PC-3 (cell line): ENCODE measurements around the gene FOXM1. TPM values are rescaled to one million over a fixed set of nuclear protein-coding genes. Genes with fewer than 3 reads are reported as not detected.

ENCODE experiments used
- ATAC-seq: fragments of 200-7000 bp; cut with Tn5 transposase; 2 replicates; pipeline ENCODE4 v1.9.1; 2020; ENCODE audit warnings: mild to moderate bottlenecking, moderate library complexity
- BruUV-seq: library from RNA; stranded (reverse); fragments of 400-500 nt; replicated peaks from 2 replicates; lab custom pipeline; 2021; lab: Mats Ljungman, UMichigan
- CTCF ChIA-PET: fragments of 300-600 bp; sonication (Branson Sonifier 250); formaldehyde crosslinking; loops from one replicate; lab custom pipeline; 2022; ENCODE audit warnings: antibody characterized with exemption; lab: Charles Lee
- POLR2A ChIA-PET: fragments of 300-600 bp; sonication (Branson Sonifier 250); formaldehyde crosslinking; loops from one replicate; lab custom pipeline; 2022; ENCODE audit warnings: antibody characterized with exemption; ENCODE audit not compliant: unreplicated experiment; lab: Charles Lee
- DNase-seq: peaks from one replicate; pipeline ENCODE4 v3.0.0-alpha.2; 2015
- H2AFZ ChIP-seq: fragments of 300-600 bp; sonication (generic); 2 replicates; pipeline ENCODE4 v1.6.0; 2016; ENCODE audit warnings: antibody characterized with exemption, low read length
- H3F3A ChIP-seq: fragments of 300-600 bp; sonication (generic); one replicate; pipeline ENCODE4 v1.6.0; 2017; ENCODE audit warnings: antibody characterized with exemption, low read length, control low read depth, mild to moderate bottlenecking; ENCODE audit not compliant: unreplicated experiment
- H3K27ac ChIP-seq: fragments of 300-600 bp; sonication (generic); 2 replicates; pipeline ENCODE4 v1.5.1; 2016; ENCODE audit warnings: mild to moderate bottlenecking, low read length
- H3K27me3 ChIP-seq: fragments of 300-600 bp; sonication (generic); 2 replicates; pipeline ENCODE4 v1.6.1; 2016; ENCODE audit warnings: low read length, mixed read lengths
- H3K36me3 ChIP-seq: fragments of 300-600 bp; sonication (generic); 2 replicates; pipeline ENCODE4 v1.6.1; 2016; ENCODE audit warnings: low read depth, mixed run types, low read length, mixed read lengths
- H3K4me1 ChIP-seq: fragments of 300-600 bp; sonication (generic); 2 replicates; pipeline ENCODE4 v1.5.1; 2016; ENCODE audit warnings: low read length; ENCODE audit not compliant: insufficient read depth
- H3K4me2 ChIP-seq: fragments of 300-600 bp; sonication (generic); 2 replicates; pipeline ENCODE4 v1.6.0; 2016; ENCODE audit warnings: low read length
- H3K4me3 ChIP-seq: fragments of 300-600 bp; sonication (generic); 2 replicates; pipeline ENCODE4 v1.5.1; 2016; ENCODE audit warnings: mild to moderate bottlenecking, low read length, mixed read lengths
- H3K79me2 ChIP-seq: fragments of 300-600 bp; sonication (generic); 2 replicates; pipeline ENCODE4 v1.6.1; 2017; ENCODE audit warnings: low read length, mixed read lengths
- H3K9ac ChIP-seq: fragments of 300-600 bp; sonication (generic); 2 replicates; pipeline ENCODE4 v1.6.0; 2016; ENCODE audit warnings: mild to moderate bottlenecking, low read length
- H3K9me2 ChIP-seq: fragments of 300-600 bp; sonication (generic); replicated peaks from 2 replicates; pipeline ENCODE4 v1.6.1; 2016; ENCODE audit warnings: mixed run types, low read length, mixed read lengths
- H3K9me3 ChIP-seq: fragments of 300-600 bp; sonication (generic); 2 replicates; pipeline ENCODE4 v1.6.1; 2016; ENCODE audit warnings: low read length, mixed read lengths
- H4K20me1 ChIP-seq: fragments of 300-600 bp; sonication (generic); 2 replicates; pipeline ENCODE4 v1.6.1; 2016; ENCODE audit warnings: low read length, mixed read lengths
- EZH2 ChIP-seq: fragments of 300-600 bp; sonication (generic); IDR thresholded peaks from one replicate; pipeline ENCODE4 v1.6.1; 2017; ENCODE audit warnings: antibody characterized with exemption, mild to moderate bottlenecking, low read length; ENCODE audit not compliant: unreplicated experiment
- EZH2phosphoT487 ChIP-seq: fragments of 300-600 bp; sonication (generic); IDR thresholded peaks from 2 replicates; pipeline ENCODE4 v1.6.1; 2018; ENCODE audit warnings: mild to moderate bottlenecking, antibody characterized with exemption, low read length, borderline replicate concordance
- intact Hi-C: fragments of 100-400 bp; cut with micrococcal nuclease; formaldehyde crosslinking; loops from 2 replicates; pipeline ENCODE4 v1.9.0; 2023
- total RNA-seq: library from RNA; depleted of rRNA; stranded (reverse); fragments of >200 nt; gene quantifications from 2 replicates; pipeline ENCODE4 v1.2.3, GENCODE V29; 2014
- TF ChIP-seq, protein P1 (sequence below): fragments of 300-600 bp; sonication (generic); conservative IDR thresholded peaks from 2 replicates; pipeline ENCODE4 v1.5.1; 2017; ENCODE audit warnings: antibody characterized with exemption, low read depth, mild to moderate bottlenecking, low read length

The FOXM1 gene
- total RNA-seq, 1 experiment from 2014 or later: 71.4 TPM

DNA sequence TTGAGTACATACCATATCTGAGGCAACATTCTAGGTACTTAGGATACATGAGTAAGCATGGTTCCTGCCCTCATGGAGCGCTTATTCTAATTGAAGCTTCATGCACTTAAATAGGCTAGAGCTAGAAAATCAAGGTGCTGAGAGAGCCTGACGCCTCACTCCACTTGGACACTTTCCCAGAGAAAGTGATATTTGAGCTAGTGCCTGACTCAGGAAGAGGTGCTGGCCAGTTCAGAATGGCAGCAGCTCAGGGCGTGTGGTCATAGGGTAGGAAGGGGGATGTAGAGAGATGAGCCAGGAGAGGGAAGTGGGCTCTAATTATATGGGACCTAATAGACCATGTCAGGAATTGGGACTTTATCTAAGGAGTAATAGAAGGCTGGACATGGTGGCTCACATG lies 47.0 kb upstream of the FOXM1 start:
- H3K27me3 ChIP-seq: no peaks in the 10 kb centered on the region
- ChIA-PET POLR2A (no interaction called here), CTCF (interaction anchor here (0.6 kb wide), 2 partner anchors 199 to 352 kb away, joined by 3 to 4 read pairs; no protein-coding TSS in a partner anchor)
- H3K79me2 ChIP-seq: no peaks in the 10 kb centered on the region
- H4K20me1 ChIP-seq: no peaks in the 10 kb centered on the region
- H3K27ac ChIP-seq: no peak overlapping the region
- TF ChIP-seq EZH2phosphoT487: no peak
- TF ChIP-seq, protein P1, sequence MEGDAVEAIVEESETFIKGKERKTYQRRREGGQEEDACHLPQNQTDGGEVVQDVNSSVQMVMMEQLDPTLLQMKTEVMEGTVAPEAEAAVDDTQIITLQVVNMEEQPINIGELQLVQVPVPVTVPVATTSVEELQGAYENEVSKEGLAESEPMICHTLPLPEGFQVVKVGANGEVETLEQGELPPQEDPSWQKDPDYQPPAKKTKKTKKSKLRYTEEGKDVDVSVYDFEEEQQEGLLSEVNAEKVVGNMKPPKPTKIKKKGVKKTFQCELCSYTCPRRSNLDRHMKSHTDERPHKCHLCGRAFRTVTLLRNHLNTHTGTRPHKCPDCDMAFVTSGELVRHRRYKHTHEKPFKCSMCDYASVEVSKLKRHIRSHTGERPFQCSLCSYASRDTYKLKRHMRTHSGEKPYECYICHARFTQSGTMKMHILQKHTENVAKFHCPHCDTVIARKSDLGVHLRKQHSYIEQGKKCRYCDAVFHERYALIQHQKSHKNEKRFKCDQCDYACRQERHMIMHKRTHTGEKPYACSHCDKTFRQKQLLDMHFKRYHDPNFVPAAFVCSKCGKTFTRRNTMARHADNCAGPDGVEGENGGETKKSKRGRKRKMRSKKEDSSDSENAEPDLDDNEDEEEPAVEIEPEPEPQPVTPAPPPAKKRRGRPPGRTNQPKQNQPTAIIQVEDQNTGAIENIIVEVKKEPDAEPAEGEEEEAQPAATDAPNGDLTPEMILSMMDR: no peak
- TF ChIP-seq EZH2: no peak
- H3K9me3 ChIP-seq: no peaks in the 10 kb centered on the region
- DNase-seq (peak; percentile 61), ATAC-seq (peak; percentile 87)
- peaks cover 3% of the 10 kb centered on the region for H3K36me3 ChIP-seq
- H3K9ac ChIP-seq: no peak overlapping the region
- intact Hi-C loops: no loop called here
- BruUV-seq: no TSS peak
- no peak overlapping the region for H3K4me3 ChIP-seq
- no peak overlapping the region for H3K4me2 ChIP-seq
- H3K4me1 ChIP-seq: peaks cover 9% of the 10 kb centered on the region
- no peaks in the 10 kb centered on the region for H3F3A ChIP-seq
- no peaks in the 10 kb centered on the region for H3K9me2 ChIP-seq
- H2AFZ ChIP-seq: no peak overlapping the region

DNA sequence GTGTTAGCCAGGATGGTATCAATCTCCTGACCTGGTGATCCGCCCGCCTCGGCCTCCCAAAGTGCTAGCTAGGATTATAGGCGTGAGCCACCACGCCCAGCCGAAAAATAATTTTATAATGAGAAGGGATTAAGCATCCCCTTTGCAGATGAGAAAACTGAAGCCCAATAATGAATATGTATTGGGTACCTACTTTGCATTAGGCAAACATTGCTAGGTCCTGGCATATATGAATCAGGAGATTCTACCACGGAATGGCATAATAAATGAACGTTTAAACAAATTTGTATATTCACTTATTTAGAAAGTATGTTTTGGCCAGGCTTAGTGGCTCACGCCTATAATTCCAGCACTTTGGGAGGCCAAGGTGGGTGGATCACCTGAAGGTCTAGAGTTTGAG lies 46.1 kb upstream of the FOXM1 start:
- POLR2A ChIA-PET: no interaction called here
- no peak overlapping the region for H3K4me3 ChIP-seq
- ATAC-seq: no peak
- H3K27ac ChIP-seq: no peak overlapping the region
- no TSS peak for BruUV-seq
- no peaks in the 10 kb centered on the region for H3F3A ChIP-seq
- no peak overlapping the region for H2AFZ ChIP-seq
- no peak for TF ChIP-seq EZH2phosphoT487
- TF ChIP-seq EZH2: no peak
- TF ChIP-seq, protein P1: no peak
- no peaks in the 10 kb centered on the region for H3K79me2 ChIP-seq
- intact Hi-C loops: no loop called here
- H3K9me3 ChIP-seq: no peaks in the 10 kb centered on the region
- H3K36me3 ChIP-seq: peaks cover 3% of the 10 kb centered on the region
- H3K4me1 ChIP-seq: peaks cover 9% of the 10 kb centered on the region
- no peak for DNase-seq
- H3K9me2 ChIP-seq: no peaks in the 10 kb centered on the region
- no peaks in the 10 kb centered on the region for H3K27me3 ChIP-seq
- CTCF ChIA-PET: no interaction called here
- H3K9ac ChIP-seq: no peak overlapping the region
- H3K4me2 ChIP-seq: no peak overlapping the region
- H4K20me1 ChIP-seq: no peaks in the 10 kb centered on the region

DNA sequence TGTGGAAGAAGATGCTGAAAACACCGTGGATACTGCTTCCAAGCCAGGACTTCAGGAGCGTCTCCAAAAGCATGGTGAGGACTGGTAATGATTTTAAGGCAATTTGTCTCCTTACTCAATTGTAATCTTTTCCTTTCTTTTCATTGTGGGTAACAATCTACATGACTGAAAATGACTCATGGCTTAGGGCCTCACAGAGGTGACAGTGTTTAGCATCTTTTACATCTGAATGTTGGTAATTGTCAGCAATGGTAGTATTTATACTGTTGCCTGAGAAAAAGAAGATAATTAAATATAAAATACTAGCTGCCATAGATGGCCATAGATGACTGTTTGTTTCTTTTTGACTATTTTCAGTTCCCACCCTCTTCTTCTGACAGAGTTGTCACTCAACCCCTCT lies 45.4 kb upstream of the FOXM1 start:
- H3K27ac ChIP-seq: no peak overlapping the region
- H3K9me2 ChIP-seq: no peaks in the 10 kb centered on the region
- H4K20me1 ChIP-seq: no peaks in the 10 kb centered on the region
- no TSS peak for BruUV-seq
- intact Hi-C loops: no loop called here
- peaks cover 3% of the 10 kb centered on the region for H3K36me3 ChIP-seq
- DNase-seq: no peak
- no peak overlapping the region for H3K4me3 ChIP-seq
- peaks cover 9% of the 10 kb centered on the region for H3K4me1 ChIP-seq
- H3K9ac ChIP-seq: no peak overlapping the region
- no peak for ATAC-seq
- no peaks in the 10 kb centered on the region for H3K9me3 ChIP-seq
- H3K27me3 ChIP-seq: no peaks in the 10 kb centered on the region
- ChIA-PET CTCF (no interaction called here), POLR2A (no interaction called here)
- H3K79me2 ChIP-seq: no peaks in the 10 kb centered on the region
- no peak overlapping the region for H3K4me2 ChIP-seq
- H2AFZ ChIP-seq: no peak overlapping the region
- TF ChIP-seq, protein P1: no peak
- no peak for TF ChIP-seq EZH2
- no peak for TF ChIP-seq EZH2phosphoT487
- H3F3A ChIP-seq: no peaks in the 10 kb centered on the region
